Small intestine (tissue), 7 donors: ENCODE results near the gene MCM5. TPM values are rescaled to one million over a fixed set of nuclear protein-coding genes. Genes with fewer than 3 reads are reported as not detected.
A peak's percentile ranks its signal among the peaks of the same experiment; 100 is the strongest.

Source experiments
- DNase-seq, 2 donors: peaks; one replicate each; pipeline versions ENCODE4 v3.0.0 to v3.0.0-alpha.2; 2013
- FAIRE-seq: peaks from 2 replicates; lab custom pipeline; 2012; peaks lifted over from hg19 to GRCh38; lab: Jason Lieb, UNC
- H3K27ac ChIP-seq, 3 donors: one replicate each; pipeline ENCODE4 v1.5.1; 2013; ENCODE audit warnings: low read length in 2 of 3, mild to moderate bottlenecking in 2 of 3, control low read depth in 1 of 3, inconsistent platforms in 1 of 3, low read depth in 1 of 3, moderate library complexity in 1 of 3
- H3K27me3 ChIP-seq, 3 donors: one replicate each; pipeline ENCODE4 v1.6.1; 2013; ENCODE audit warnings: low read length in 3 of 3, inconsistent platforms in 1 of 3; ENCODE audit not compliant: control insufficient read depth in 3 of 3, insufficient read depth in 3 of 3
- H3K36me3 ChIP-seq, 3 donors: one replicate each; pipeline ENCODE4 v1.6.1; 2013; ENCODE audit warnings: low read length in 3 of 3, inconsistent platforms in 1 of 3, low read depth in 1 of 3, mild to moderate bottlenecking in 1 of 3, moderate library complexity in 1 of 3; ENCODE audit not compliant: control insufficient read depth in 3 of 3, insufficient read depth in 2 of 3
- H3K4me1 ChIP-seq, 3 donors: one replicate each; pipeline ENCODE4 v1.6.1; 2013; ENCODE audit warnings: low read length in 2 of 3, inconsistent platforms in 1 of 3, low read depth in 1 of 3, mild to moderate bottlenecking in 1 of 3, moderate library complexity in 1 of 3; ENCODE audit not compliant: control insufficient read depth in 3 of 3, insufficient read depth in 2 of 3
- H3K4me3 ChIP-seq, 3 donors: one replicate each; pipeline ENCODE4 v1.5.1; 2013; ENCODE audit warnings: low read length in 3 of 3, control low read depth in 1 of 3, inconsistent platforms in 1 of 3, low read depth in 1 of 3, mild to moderate bottlenecking in 1 of 3, moderate library complexity in 1 of 3
- H3K9me3 ChIP-seq, 2 donors: one replicate each; pipeline ENCODE4 v1.6.1; 2013; ENCODE audit warnings: low read depth in 1 of 2, low read length in 1 of 2; ENCODE audit not compliant: control insufficient read depth in 2 of 2, insufficient read depth in 1 of 2
- WGBS, 3 donors: extraction: QIAGEN DNeasy Blood & Tissue Kit; methylation state at CpG; one replicate each; pipeline ENCODE4 v1.1.7; 2013; 5-methylcytosine and 5-hydroxymethylcytosine counted together
- polyA plus RNA-seq, 4 donors: library from polyadenylated mRNA; stranded (reverse) in 3 of 4; unstranded in 1 of 4; fragments of 200-250 nt in 3 of 4; fragments of 120-200 nt in 1 of 4; gene quantifications; one replicate each; pipeline versions ENCODE4 v1.2.1 to v1.2.3, GENCODE V29; 2013
- donor health status: healthy with polysubstance abuse.
- donor health status: control.
- donor health status: control.
- donor health status: Bipolar disorder and iron deficiency.
- donor health status: healthy.

MCM5 gene
- polyA plus RNA-seq, 4 donors: 5.6 to 39.5 (median 19.2) TPM

- Histone ChIP-seq H3K27me3 (no peaks in the 10 kb centered on the region), H3K4me3 (peak within 1 kb of the TSS; percentile 17 to 88 (median 82)), H3K4me1 (peaks cover 9 to 72% (median 11%) of the 10 kb centered on the region in 3 donors), H3K9me3 (no peaks in the 10 kb centered on the region), H3K27ac (peak within 1 kb of the TSS; percentile 77 to 94 (median 90)), H3K36me3 (peaks cover 0 to 25% (median 0%) of the 10 kb centered on the region in 3 donors)
- DNase-seq (peak; percentile 90 to 95), FAIRE-seq (no peak)
- 3 to 7% (median 3%) methylated on average over 34 to 47 of the region's 47 CpGs for WGBS, 3 donors
Observed at GRCh38 chr22:35380537-35381423, 19.2 kb upstream of the MCM5 start, which contains the start of gene HMOX1. Gene HMOX1 (plus strand): TSS chr22:35381096. CDS start chr22:35381174, 78 bp downstream.

- Histone ChIP-seq H3K27me3 (no peaks in the 10 kb centered on the region), H3K4me1 (peaks cover 8 to 65% (median 11%) of the 10 kb centered on the region in 3 donors), H3K36me3 (peaks cover 0 to 31% (median 3%) of the 10 kb centered on the region in 3 donors), H3K4me3 (peak overlapping the region in 2 of 3 donors; percentile 82 to 88), H3K9me3 (no peaks in the 10 kb centered on the region), H3K27ac (peak overlapping the region; percentile 77 to 94 (median 90))
- peak in 1 of 2 donors; percentile 54 for DNase-seq
- no peak for FAIRE-seq
- 28 to 64% (median 40%) methylated on average over 5 of the region's 5 CpGs for WGBS, 3 donors
Observed at GRCh38 chr22:35381424-35382009, 18.4 kb upstream of the MCM5 start.

- peaks cover 0 to 45% (median 2%) of the 10 kb centered on the region in 3 donors for H3K4me1 ChIP-seq
- no peak overlapping the region for H3K27ac ChIP-seq
- peaks cover 0 to 49% (median 12%) of the 10 kb centered on the region in 3 donors for H3K36me3 ChIP-seq
- peak overlapping the region in 2 of 3 donors; percentile 40 to 82 for H3K4me3 ChIP-seq
- 77 to 82% (median 78%) methylated on average over 3 of the region's 3 CpGs for WGBS, 3 donors
- no peaks in the 10 kb centered on the region for H3K9me3 ChIP-seq
- H3K27me3 ChIP-seq: no peaks in the 10 kb centered on the region
- DNase-seq (no peak), FAIRE-seq (no peak)
Observed at GRCh38 chr22:35383679-35384071, 16.3 kb upstream of the MCM5 start.

- peaks cover 0 to 50% (median 14%) of the 10 kb centered on the region in 3 donors for H3K36me3 ChIP-seq
- H3K9me3 ChIP-seq: no peaks in the 10 kb centered on the region
- H3K27ac ChIP-seq: peak overlapping the region in 1 of 3 donors; percentile 56
- FAIRE-seq: no peak
- H3K4me1 ChIP-seq: peaks cover 0 to 39% (median 2%) of the 10 kb centered on the region in 3 donors
- H3K4me3 ChIP-seq: peak overlapping the region in 2 of 3 donors; percentile 24 to 40
- peak; percentile 64 to 76 for DNase-seq
- H3K27me3 ChIP-seq: no peaks in the 10 kb centered on the region
- 32 to 61% (median 41%) methylated on average over 4 of the region's 4 CpGs for WGBS, 3 donors
Observed at GRCh38 chr22:35384527-35384926, 15.4 kb upstream of the MCM5 start.

GRCh38 chr22:35384975-35385588, 14.9 kb upstream of the MCM5 start:
- H3K4me3 ChIP-seq: peak overlapping the region in 2 of 3 donors; percentile 24 to 40
- peak overlapping the region in 1 of 3 donors; percentile 56 for H3K27ac ChIP-seq
- DNase-seq: peak in 1 of 2 donors; percentile 54
- H3K4me1 ChIP-seq: peaks cover 0 to 34% (median 2%) of the 10 kb centered on the region in 3 donors
- H3K27me3 ChIP-seq: no peaks in the 10 kb centered on the region
- no peaks in the 10 kb centered on the region for H3K9me3 ChIP-seq
- 50 to 58% (median 51%) methylated on average over 6 of the region's 6 CpGs for WGBS, 3 donors
- H3K36me3 ChIP-seq: peaks cover 4 to 56% (median 18%) of the 10 kb centered on the region in 3 donors
- no peak for FAIRE-seq

GRCh38 chr22:35386670-35387288, 13.2 kb upstream of the MCM5 start:
- DNase-seq: no peak
- no peak for FAIRE-seq
- Histone ChIP-seq H3K36me3 (peaks cover 4 to 67% (median 21%) of the 10 kb centered on the region in 3 donors), H3K4me1 (peaks cover 0 to 23% (median 0%) of the 10 kb centered on the region in 3 donors), H3K27ac (no peak overlapping the region), H3K4me3 (peak overlapping the region in 1 of 3 donors; percentile 7), H3K27me3 (no peaks in the 10 kb centered on the region), H3K9me3 (no peaks in the 10 kb centered on the region)
- WGBS, 3 donors: 90 to 95% (median 93%) methylated on average over 19 of the region's 19 CpGs

- Histone ChIP-seq H3K27ac (no peak overlapping the region), H3K4me3 (no peak overlapping the region), H3K9me3 (no peaks in the 10 kb centered on the region), H3K36me3 (peaks cover 4 to 60% (median 24%) of the 10 kb centered on the region in 3 donors), H3K4me1 (peaks cover 0 to 15% (median 4%) of the 10 kb centered on the region in 3 donors), H3K27me3 (no peaks in the 10 kb centered on the region)
- WGBS, 3 donors: 80 to 90% (median 89%) methylated on average over 4 to 5 of the region's 5 CpGs
- DNase-seq: no peak
- FAIRE-seq: no peak
Observed at GRCh38 chr22:35390933-35391332, 9.0 kb upstream of the MCM5 start.
